HepG2 (cell line): ENCODE measurements around the gene RBM12. TPM values are rescaled to one million over a fixed set of nuclear protein-coding genes. Genes with fewer than 3 reads are reported as not detected.
A peak's percentile ranks its signal among the peaks of the same experiment; 100 is the strongest.

Source experiments
- CEBPB ChIP-seq: IDR thresholded peaks from 2 replicates; pipeline ENCODE4 v1.6.1; 2011; ENCODE audit warnings: low read depth, low read length, improper control_type of control experiment, borderline replicate concordance
- POLR2G ChIP-seq: fragments of 200-400 bp; formaldehyde crosslinking; IDR thresholded peaks from 2 replicates; pipeline ENCODE4 v1.6.1; 2018; ENCODE audit warnings: mild to moderate bottlenecking, low read depth, low read length, moderate library complexity
- RBFOX2 ChIP-seq: fragments of 200-400 bp; formaldehyde crosslinking; IDR thresholded peaks from 2 replicates; pipeline ENCODE4 v1.6.1; 2017; ENCODE audit warnings: low read depth, mild to moderate bottlenecking, low read length
- REPIN1 ChIP-seq: sonication (generic); formaldehyde crosslinking; IDR thresholded peaks from 2 replicates; pipeline ENCODE4 v1.8.0; 2022; ENCODE audit warnings: missing genetic modification reagents, low read depth, mild to moderate bottlenecking, borderline replicate concordance
- ZFP36L2 ChIP-seq: sonication (generic); formaldehyde crosslinking; IDR thresholded peaks from 2 replicates; pipeline ENCODE4 v1.4.0; 2020; ENCODE audit warnings: missing genetic modification reagents
- polyA plus RNA-seq, 8 experiments: library from polyadenylated mRNA; depleted of rRNA in 3 of 8; stranded (reverse) in 7 of 8; unstranded in 1 of 8; fragments of >200 nt; fragmentation: Illumina TruSeq in 4 of 8; extraction: Trizol in 4 of 8; gene quantifications; 2 replicates each; pipeline versions ENCODE4 v1.2.1 to v1.2.3, GENCODE V29; 2011 to 2016; ENCODE audit warnings: low read depth in 4 of 8, missing spikeins in 1 of 8, mixed read lengths in 1 of 8; ENCODE audit not compliant: insufficient read depth in 1 of 8
- total RNA-seq, 5 experiments: library from RNA; depleted of rRNA; stranded (reverse); fragments of >200 nt; fragmentation: Illumina TruSeq; extraction: Trizol; gene quantifications; 2 replicates each; pipeline ENCODE4 v1.2.3, GENCODE V29; 2016; ENCODE audit warnings: low read depth in 1 of 5
- TF ChIP-seq, protein P1 (sequence below): sonication (generic); formaldehyde crosslinking; IDR thresholded peaks from 2 replicates; pipeline ENCODE4 v1.4.0; 2020; ENCODE audit warnings: missing genetic modification reagents, mild to moderate bottlenecking, borderline replicate concordance
- TF ChIP-seq, protein P2 (sequence below): sonication (generic); formaldehyde crosslinking; conservative IDR thresholded peaks from 2 replicates; pipeline ENCODE4 v1.8.0; 2022; ENCODE audit warnings: mild to moderate bottlenecking, moderate library complexity, missing genetic modification reagents
- TF ChIP-seq, protein P3 (sequence below): sonication (generic); formaldehyde crosslinking; IDR thresholded peaks from 2 replicates; pipeline ENCODE4 v1.9.0; 2022; ENCODE audit warnings: low read depth, missing genetic modification reagents
- TF ChIP-seq, protein P4 (sequence below): sonication (generic); formaldehyde crosslinking; conservative IDR thresholded peaks from 2 replicates; pipeline ENCODE4 v1.4.0; 2020; ENCODE audit warnings: missing genetic modification reagents

Gene RBM12
- total and polyA plus RNA-seq, 2 of the 13 experiments (the other 11 are each of a cell fraction or from before 2014, with no cell fraction given) = 97.9 to 104 TPM

DNA sequence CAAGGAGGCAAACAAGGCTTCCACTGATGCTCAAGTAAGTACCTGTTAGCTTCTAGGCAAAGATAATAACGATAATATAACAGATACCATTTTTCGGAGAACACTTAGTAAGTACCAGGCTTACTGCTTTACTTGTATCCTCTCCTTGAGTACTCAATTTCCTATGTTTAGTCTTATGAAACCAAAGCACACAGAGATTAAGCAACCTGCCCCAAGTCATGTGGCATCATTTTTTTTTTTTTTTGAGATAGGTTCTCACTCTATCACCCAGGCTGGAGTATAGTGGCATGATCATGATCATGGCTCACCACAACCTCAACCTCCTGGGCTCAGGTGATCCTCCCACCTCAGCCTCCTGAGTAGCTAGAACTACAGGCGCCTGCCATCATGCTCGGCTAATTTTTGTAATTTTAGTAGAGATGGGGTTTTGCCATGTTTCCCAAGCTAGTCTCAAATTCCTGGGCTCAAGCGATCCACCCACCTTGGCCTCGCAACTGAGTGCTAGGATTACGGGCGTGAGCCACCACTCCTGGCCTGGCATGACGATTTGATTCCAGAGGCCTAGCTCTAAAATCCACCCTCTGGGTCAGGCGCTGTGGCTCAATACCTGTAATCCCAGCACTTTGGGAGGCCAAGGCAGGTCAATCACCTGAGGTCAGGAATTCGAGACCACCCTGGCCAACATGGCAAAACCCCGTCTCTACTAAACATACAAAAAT lies 35.1 kb downstream of the RBM12 start (continued):
- 0 out of 2 replicates have a peak, but pooled peaks have one; percentile 2 for TF ChIP-seq REPIN1 (CRISPR knock-in tag)
- TF ChIP-seq, protein P1, sequence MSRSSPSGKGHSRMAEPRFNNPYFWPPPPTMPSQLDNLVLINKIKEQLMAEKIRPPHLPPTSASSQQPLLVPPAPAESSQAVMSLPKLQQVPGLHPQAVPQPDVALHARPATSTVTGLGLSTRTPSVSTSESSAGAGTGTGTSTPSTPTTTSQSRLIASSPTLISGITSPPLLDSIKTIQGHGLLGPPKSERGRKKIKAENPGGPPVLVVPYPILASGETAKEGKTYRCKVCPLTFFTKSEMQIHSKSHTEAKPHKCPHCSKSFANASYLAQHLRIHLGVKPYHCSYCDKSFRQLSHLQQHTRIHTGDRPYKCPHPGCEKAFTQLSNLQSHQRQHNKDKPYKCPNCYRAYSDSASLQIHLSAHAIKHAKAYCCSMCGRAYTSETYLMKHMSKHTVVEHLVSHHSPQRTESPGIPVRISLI (CRISPR knock-in tag) = peak; percentile 62; the same call in 1 of the 2 replicates
- TF ChIP-seq, protein P2, sequence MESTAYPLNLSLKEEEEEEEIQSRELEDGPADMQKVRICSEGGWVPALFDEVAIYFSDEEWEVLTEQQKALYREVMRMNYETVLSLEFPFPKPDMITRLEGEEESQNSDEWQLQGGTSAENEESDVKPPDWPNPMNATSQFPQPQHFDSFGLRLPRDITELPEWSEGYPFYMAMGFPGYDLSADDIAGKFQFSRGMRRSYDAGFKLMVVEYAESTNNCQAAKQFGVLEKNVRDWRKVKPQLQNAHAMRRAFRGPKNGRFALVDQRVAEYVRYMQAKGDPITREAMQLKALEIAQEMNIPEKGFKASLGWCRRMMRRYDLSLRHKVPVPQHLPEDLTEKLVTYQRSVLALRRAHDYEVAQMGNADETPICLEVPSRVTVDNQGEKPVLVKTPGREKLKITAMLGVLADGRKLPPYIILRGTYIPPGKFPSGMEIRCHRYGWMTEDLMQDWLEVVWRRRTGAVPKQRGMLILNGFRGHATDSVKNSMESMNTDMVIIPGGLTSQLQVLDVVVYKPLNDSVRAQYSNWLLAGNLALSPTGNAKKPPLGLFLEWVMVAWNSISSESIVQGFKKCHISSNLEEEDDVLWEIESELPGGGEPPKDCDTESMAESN = no peak
- TF ChIP-seq ZFP36L2 (CRISPR knock-in tag) = no peak
- no peak for TF ChIP-seq RBFOX2
- TF ChIP-seq CEBPB = peak; percentile 64; the same call in 1 of the 2 replicates
- TF ChIP-seq, protein P3, sequence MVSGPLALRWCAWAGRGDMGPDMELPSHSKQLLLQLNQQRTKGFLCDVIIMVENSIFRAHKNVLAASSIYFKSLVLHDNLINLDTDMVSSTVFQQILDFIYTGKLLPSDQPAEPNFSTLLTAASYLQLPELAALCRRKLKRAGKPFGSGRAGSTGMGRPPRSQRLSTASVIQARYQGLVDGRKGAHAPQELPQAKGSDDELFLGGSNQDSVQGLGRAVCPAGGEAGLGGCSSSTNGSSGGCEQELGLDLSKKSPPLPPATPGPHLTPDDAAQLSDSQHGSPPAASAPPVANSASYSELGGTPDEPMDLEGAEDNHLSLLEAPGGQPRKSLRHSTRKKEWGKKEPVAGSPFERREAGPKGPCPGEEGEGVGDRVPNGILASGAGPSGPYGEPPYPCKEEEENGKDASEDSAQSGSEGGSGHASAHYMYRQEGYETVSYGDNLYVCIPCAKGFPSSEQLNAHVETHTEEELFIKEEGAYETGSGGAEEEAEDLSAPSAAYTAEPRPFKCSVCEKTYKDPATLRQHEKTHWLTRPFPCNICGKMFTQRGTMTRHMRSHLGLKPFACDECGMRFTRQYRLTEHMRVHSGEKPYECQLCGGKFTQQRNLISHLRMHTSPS = no peak
- TF ChIP-seq POLR2G = 0 out of 2 replicates have a peak, but pooled peaks have one; percentile 29
- TF ChIP-seq, protein P4, sequence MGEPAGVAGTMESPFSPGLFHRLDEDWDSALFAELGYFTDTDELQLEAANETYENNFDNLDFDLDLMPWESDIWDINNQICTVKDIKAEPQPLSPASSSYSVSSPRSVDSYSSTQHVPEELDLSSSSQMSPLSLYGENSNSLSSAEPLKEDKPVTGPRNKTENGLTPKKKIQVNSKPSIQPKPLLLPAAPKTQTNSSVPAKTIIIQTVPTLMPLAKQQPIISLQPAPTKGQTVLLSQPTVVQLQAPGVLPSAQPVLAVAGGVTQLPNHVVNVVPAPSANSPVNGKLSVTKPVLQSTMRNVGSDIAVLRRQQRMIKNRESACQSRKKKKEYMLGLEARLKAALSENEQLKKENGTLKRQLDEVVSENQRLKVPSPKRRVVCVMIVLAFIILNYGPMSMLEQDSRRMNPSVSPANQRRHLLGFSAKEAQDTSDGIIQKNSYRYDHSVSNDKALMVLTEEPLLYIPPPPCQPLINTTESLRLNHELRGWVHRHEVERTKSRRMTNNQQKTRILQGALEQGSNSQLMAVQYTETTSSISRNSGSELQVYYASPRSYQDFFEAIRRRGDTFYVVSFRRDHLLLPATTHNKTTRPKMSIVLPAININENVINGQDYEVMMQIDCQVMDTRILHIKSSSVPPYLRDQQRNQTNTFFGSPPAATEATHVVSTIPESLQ (CRISPR knock-in tag) = no peak
